Activated CD4-positive, alpha-beta memory T cell treated with anti-CD3 and anti-CD28 coated beads for 36 hours (primary cell): ENCODE results near the gene TSLP. TPM values are rescaled to one million over a fixed set of nuclear protein-coding genes. Genes with fewer than 3 reads are reported as not detected.

Source experiments
- CTCF ChIA-PET: fragments of 350-600 bp; sonication (Branson Sonifier 250); formaldehyde crosslinking; loops from one replicate; lab custom pipeline; 2021; ENCODE audit warnings: antibody characterized with exemption, inconsistent platforms; lab: Charles Lee
- POLR2A ChIA-PET: fragments of 350-600 bp; sonication (Branson Sonifier 250); formaldehyde crosslinking; loops from one replicate; lab custom pipeline; 2021; ENCODE audit warnings: antibody characterized with exemption; lab: Charles Lee
- DNase-seq: peaks from one replicate; pipeline ENCODE4 v3.0.0-alpha.2; 2020
- H3K27ac Mint-ChIP-seq: one replicate; pipeline ENCODE4 v1.8.0; 2021; ENCODE audit warnings: mixed read lengths
- H3K27me3 Mint-ChIP-seq: one replicate; pipeline ENCODE4 v1.8.0; 2021; ENCODE audit warnings: mixed read lengths
- H3K36me3 Mint-ChIP-seq: one replicate; pipeline ENCODE4 v1.8.0; 2021; ENCODE audit warnings: mixed read lengths
- H3K4me1 Mint-ChIP-seq: one replicate; pipeline ENCODE4 v1.8.0; 2021; ENCODE audit warnings: low read depth, mixed read lengths
- H3K4me3 Mint-ChIP-seq: one replicate; pipeline ENCODE4 v1.8.0; 2021; ENCODE audit warnings: mild to moderate bottlenecking, mixed read lengths
- H3K9me3 Mint-ChIP-seq: one replicate; pipeline ENCODE4 v1.8.0; 2021; ENCODE audit warnings: mixed read lengths
- intact Hi-C: fragments of 100-400 bp; cut with micrococcal nuclease; formaldehyde crosslinking; loops from one replicate; pipeline ENCODE4 v1.15.1; 2023
- total RNA-seq, 2 experiments: library from RNA; stranded (reverse); gene quantifications; one replicate each; pipeline ENCODE4 v1.2.3, GENCODE V29; 2021

TSLP gene
- total RNA-seq, 2 experiments from 2014 or later: 0.34 to 0.55 TPM

DNA sequence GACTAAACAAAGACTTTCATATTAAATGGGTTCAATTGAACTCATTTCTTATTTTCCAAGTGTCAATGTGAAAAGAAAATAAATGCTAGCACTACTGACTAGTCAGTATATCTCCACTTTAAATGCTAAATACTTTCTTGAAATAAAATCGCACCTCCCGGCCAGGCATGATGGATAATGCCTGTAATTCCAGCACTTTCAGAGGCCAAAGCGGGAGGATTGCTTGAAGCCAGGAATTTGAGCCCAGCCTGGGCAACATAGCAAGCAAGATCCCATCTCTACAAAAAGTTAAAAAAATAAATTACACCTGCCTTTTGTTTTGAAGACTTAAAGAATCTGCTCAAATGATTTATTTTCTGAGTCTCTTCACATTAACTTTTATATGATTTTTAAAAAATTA is 55.4 kb downstream of the TSLP start:
- H3K36me3 Mint-ChIP-seq: peaks cover 40% of the 10 kb centered on the region
- intact Hi-C loops: no loop called here
- CTCF ChIA-PET: no interaction called here
- H3K9me3 Mint-ChIP-seq: no peaks in the 10 kb centered on the region
- no peak overlapping the region for H3K4me3 Mint-ChIP-seq
- H3K4me1 Mint-ChIP-seq: peaks cover 7% of the 10 kb centered on the region
- POLR2A ChIA-PET: no interaction called here
- DNase-seq: no peak
- H3K27ac Mint-ChIP-seq: no peak overlapping the region
- no peaks in the 10 kb centered on the region for H3K27me3 Mint-ChIP-seq

Other genes starting within 250 kb of the TSLP start
- gene WDR36, start 20.6 kb downstream of the TSLP start, total RNA-seq: 10 to 100 TPM; 43.5 to 44.1 TPM
- gene CAMK4, start 152.7 kb downstream of the TSLP start, total RNA-seq: 10 to 100 TPM; 33.3 to 36.5 TPM